H1 (cell line): ENCODE measurements around the gene SECISBP2.

Source experiments
- BACH1 ChIP-seq: IDR thresholded peaks from 2 replicates; pipeline ENCODE4 v1.6.1; 2012; ENCODE audit warnings: low read length, improper control_type of control experiment
- EP300 ChIP-seq, 2 experiments: IDR thresholded peaks; 1 replicate in 1 of 2; 2 replicates in 1 of 2; pipeline ENCODE4 v1.6.1; 2011 to 2012; ENCODE audit warnings: low read depth in 2 of 2, low read length in 2 of 2, mild to moderate bottlenecking in 2 of 2, borderline replicate concordance in 1 of 2, inconsistent platforms in 1 of 2, moderate library complexity in 1 of 2
- RAD21 ChIP-seq, 2 experiments: IDR thresholded peaks in 1 of 2; conservative IDR thresholded peaks in 1 of 2; 2 replicates each; pipeline ENCODE4 v1.6.1; 2011; ENCODE audit warnings: low read depth in 2 of 2, low read length in 2 of 2, improper control_type of control experiment in 1 of 2, inconsistent platforms in 1 of 2, mild to moderate bottlenecking in 1 of 2, moderate library complexity in 1 of 2
- TAF1 ChIP-seq: IDR thresholded peaks from 2 replicates; pipeline ENCODE4 v1.6.1; 2011; ENCODE audit warnings: mild to moderate bottlenecking, low read depth, low read length
- TF ChIP-seq, protein P1 (sequence below): IDR thresholded peaks from 2 replicates; pipeline ENCODE4 v1.6.1; 2011; ENCODE audit warnings: low read length, improper control_type of control experiment
- TF ChIP-seq, protein P2 (sequence below), 3 experiments: IDR thresholded peaks; 1 replicate in 2 of 3; 2 replicates in 1 of 3; pipeline versions ENCODE4 v1.5.1 to v1.6.1; 2011; ENCODE audit warnings: low read length in 3 of 3, mild to moderate bottlenecking in 3 of 3, inconsistent platforms in 2 of 3, low read depth in 1 of 3, moderate library complexity in 1 of 3; ENCODE audit not compliant: insufficient read depth in 1 of 3; ENCODE audit errors: control extremely low read depth in 1 of 3

DNA sequence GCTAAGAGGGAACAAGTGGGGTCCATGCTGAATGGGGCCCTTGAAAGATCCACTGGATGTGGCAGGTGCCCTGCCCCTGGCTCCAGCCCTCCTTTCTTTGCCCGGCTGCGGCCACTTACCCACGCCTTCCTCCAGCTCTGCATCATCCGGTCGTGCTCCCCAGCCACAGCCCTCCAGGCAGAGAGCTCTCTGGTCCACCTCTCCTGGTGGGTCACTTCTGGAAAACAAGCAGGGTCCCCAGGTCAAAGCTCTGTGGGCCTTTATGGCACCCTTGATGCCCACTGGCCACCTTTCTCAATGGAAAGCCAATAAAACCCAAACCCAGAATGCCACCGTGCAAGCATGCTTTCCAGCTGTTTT is 45.0 kb downstream of the SECISBP2 start:
- TF ChIP-seq RAD21 (IDR thresholded peaks at IDR 0.05 in 1 of 2, conservative IDR thresholded peaks at IDR 0.05 in 1 of 2; ENCODE audit: low read depth in 2 of 2, low read length in 2 of 2) = no peak
- TF ChIP-seq BACH1 = no peak
- TF ChIP-seq, protein P1, sequence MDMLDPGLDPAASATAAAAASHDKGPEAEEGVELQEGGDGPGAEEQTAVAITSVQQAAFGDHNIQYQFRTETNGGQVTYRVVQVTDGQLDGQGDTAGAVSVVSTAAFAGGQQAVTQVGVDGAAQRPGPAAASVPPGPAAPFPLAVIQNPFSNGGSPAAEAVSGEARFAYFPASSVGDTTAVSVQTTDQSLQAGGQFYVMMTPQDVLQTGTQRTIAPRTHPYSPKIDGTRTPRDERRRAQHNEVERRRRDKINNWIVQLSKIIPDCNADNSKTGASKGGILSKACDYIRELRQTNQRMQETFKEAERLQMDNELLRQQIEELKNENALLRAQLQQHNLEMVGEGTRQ = no peak
- no peak for TF ChIP-seq TAF1
- TF ChIP-seq, protein P2, sequence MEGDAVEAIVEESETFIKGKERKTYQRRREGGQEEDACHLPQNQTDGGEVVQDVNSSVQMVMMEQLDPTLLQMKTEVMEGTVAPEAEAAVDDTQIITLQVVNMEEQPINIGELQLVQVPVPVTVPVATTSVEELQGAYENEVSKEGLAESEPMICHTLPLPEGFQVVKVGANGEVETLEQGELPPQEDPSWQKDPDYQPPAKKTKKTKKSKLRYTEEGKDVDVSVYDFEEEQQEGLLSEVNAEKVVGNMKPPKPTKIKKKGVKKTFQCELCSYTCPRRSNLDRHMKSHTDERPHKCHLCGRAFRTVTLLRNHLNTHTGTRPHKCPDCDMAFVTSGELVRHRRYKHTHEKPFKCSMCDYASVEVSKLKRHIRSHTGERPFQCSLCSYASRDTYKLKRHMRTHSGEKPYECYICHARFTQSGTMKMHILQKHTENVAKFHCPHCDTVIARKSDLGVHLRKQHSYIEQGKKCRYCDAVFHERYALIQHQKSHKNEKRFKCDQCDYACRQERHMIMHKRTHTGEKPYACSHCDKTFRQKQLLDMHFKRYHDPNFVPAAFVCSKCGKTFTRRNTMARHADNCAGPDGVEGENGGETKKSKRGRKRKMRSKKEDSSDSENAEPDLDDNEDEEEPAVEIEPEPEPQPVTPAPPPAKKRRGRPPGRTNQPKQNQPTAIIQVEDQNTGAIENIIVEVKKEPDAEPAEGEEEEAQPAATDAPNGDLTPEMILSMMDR (IDR thresholded peaks at IDR 0.05; ENCODE audit: control extremely low read depth in 1 of 3, insufficient read depth in 1 of 3, low read depth in 1 of 3, low read length in 3 of 3) = no peak
- no peak for TF ChIP-seq EP300 (IDR thresholded peaks at IDR 0.05; ENCODE audit: borderline replicate concordance in 1 of 2, low read depth in 2 of 2, low read length in 2 of 2)
